ENCODE results near the gene PSMB3. TPM values are rescaled to one million over a fixed set of nuclear protein-coding genes. Genes with fewer than 3 reads are reported as not detected.

Gene PSMB3
- total and polyA plus RNA-seq, 10 donors, result 119 to 235 (median 172) TPM

GRCh38 chr17:38733282-38733981 is 19.1 kb upstream of the PSMB3 start:
- peaks cover 24 to 74% (median 54%) of the 10 kb centered on the region in 6 donors for H3K4me1 ChIP-seq
- H3K9me3 ChIP-seq, result no peaks in the 10 kb centered on the region
- WGBS, 5 donors, result 73 to 87% (median 80%) methylated on average over 8 to 9 of the region's 9 CpGs
- TF ChIP-seq POLR2A (IDR thresholded peaks at IDR 0.05) (no peak), POLR2AphosphoS5 (IDR thresholded peaks at IDR 0.05) (peak in 1 of 3 donors; percentile 49), CTCF (IDR thresholded peaks at IDR 0.05 in 8 of 11, conservative IDR thresholded peaks at IDR 0.05 in 3 of 11) (peak in 2 of 11 experiments; percentile 19 to 26)
- no peak for DNase-seq
- H3K4me3 ChIP-seq, result no peak overlapping the region
- intact Hi-C loops (cut with DNase I; ENCODE audit: low total_unique reads), result loop anchor here (2.0 kb wide), 1 partner anchor 57 kb away; no protein-coding TSS in a partner anchor
- H3K27ac ChIP-seq, result peak overlapping the region in 2 of 8 donors; percentile 91 to 93
- no peaks in the 10 kb centered on the region for H3K27me3 ChIP-seq (replicated peaks in 1 of 7)
- peaks cover 0 to 59% (median 1%) of the 10 kb centered on the region in 6 donors for H3K36me3 ChIP-seq

- peaks cover 15 to 66% (median 46%) of the 10 kb centered on the region in 6 donors for H3K4me1 ChIP-seq
- TF ChIP-seq CTCF (IDR thresholded peaks at IDR 0.05 in 8 of 11, conservative IDR thresholded peaks at IDR 0.05 in 3 of 11), result peak in 1 of 11 experiments; percentile 15
- TF ChIP-seq POLR2A (IDR thresholded peaks at IDR 0.05), result no peak
- no peak for TF ChIP-seq POLR2AphosphoS5 (IDR thresholded peaks at IDR 0.05)
- H3K36me3 ChIP-seq, result peaks cover 0 to 67% (median 2%) of the 10 kb centered on the region in 6 donors
- H3K4me3 ChIP-seq, result no peak overlapping the region
- no peak for DNase-seq
- no peaks in the 10 kb centered on the region for H3K27me3 ChIP-seq (replicated peaks in 1 of 7)
- H3K27ac ChIP-seq, result peak overlapping the region in 2 of 8 donors; percentile 91 to 93
- WGBS, 5 donors, result 73 to 81% (median 76%) methylated on average over 13 to 15 of the region's 15 CpGs
- intact Hi-C loops (cut with DNase I; ENCODE audit: low total_unique reads), result loop anchor here (2.0 kb wide), 1 partner anchor 57 kb away; no protein-coding TSS in a partner anchor
- no peaks in the 10 kb centered on the region for H3K9me3 ChIP-seq
Measured at GRCh38 chr17:38733982-38734973, 18.3 kb upstream of the PSMB3 start.

GRCh38 chr17:38735161-38735997 is 17.2 kb upstream of the PSMB3 start:
- DNase-seq, result peak; percentile 93
- Histone ChIP-seq H3K27me3 (replicated peaks in 1 of 7) (no peaks in the 10 kb centered on the region), H3K4me1 (peaks cover 10 to 62% (median 39%) of the 10 kb centered on the region in 6 donors), H3K4me3 (no peak overlapping the region), H3K27ac (peak overlapping the region in 1 of 8 donors; percentile 7), H3K36me3 (peaks cover 0 to 74% (median 2%) of the 10 kb centered on the region in 6 donors), H3K9me3 (no peaks in the 10 kb centered on the region)
- WGBS, 5 donors, result 49 to 55% (median 52%) methylated on average over 23 of the region's 23 CpGs
- intact Hi-C loops (cut with DNase I; ENCODE audit: low total_unique reads), result no loop called here
- TF ChIP-seq POLR2AphosphoS5 (IDR thresholded peaks at IDR 0.05), result peak in 2 of 3 donors; percentile 49 to 55
- peak; percentile 68 to 98 (median 93) for TF ChIP-seq CTCF (IDR thresholded peaks at IDR 0.05 in 8 of 11, conservative IDR thresholded peaks at IDR 0.05 in 3 of 11)
- TF ChIP-seq POLR2A (IDR thresholded peaks at IDR 0.05), result no peak

All from spleen (tissue), 11 donors.